CD14-positive monocyte (primary cell): ENCODE measurements around the gene PLA2G4D. TPM values are rescaled to one million over a fixed set of nuclear protein-coding genes. Genes with fewer than 3 reads are reported as not detected.

Experiments used
- DNase-seq, 3 donors: peaks; one replicate each; pipeline ENCODE4 v3.0.0-alpha.2; 2011 to 2022
- H2AFZ ChIP-seq: 2 replicates; pipeline ENCODE4 v1.6.0; 2012; ENCODE audit warnings: mild to moderate bottlenecking, low read depth, low read length, inconsistent platforms; ENCODE audit not compliant: insufficient read depth, poor library complexity, severe bottlenecking
- H3K27ac ChIP-seq, 2 donors: 1 replicate in 1 of 2; 2 replicates in 1 of 2; pipeline ENCODE4 v1.5.1; 2012 to 2013; ENCODE audit warnings: low read length in 2 of 2, control low read depth in 1 of 2, inconsistent platforms in 1 of 2, low read depth in 1 of 2, mild to moderate bottlenecking in 1 of 2
- H3K27me3 ChIP-seq, 2 donors: one replicate each; pipeline versions ENCODE4 v1.6.0 to v1.6.1; 2011 to 2013; ENCODE audit warnings: low read length in 2 of 2; ENCODE audit not compliant: control insufficient read depth in 2 of 2, insufficient read depth in 2 of 2
- H3K36me3 ChIP-seq, 2 donors: replicated peaks in 1 of 2; 1 replicate in 1 of 2; 2 replicates in 1 of 2; pipeline versions ENCODE4 v1.5.1 to v1.6.1; 2012 to 2013; ENCODE audit warnings: low read length in 2 of 2, control low read depth in 1 of 2, inconsistent platforms in 1 of 2, mild to moderate bottlenecking in 1 of 2; ENCODE audit not compliant: insufficient read depth in 2 of 2, control insufficient read depth in 1 of 2
- H3K4me1 ChIP-seq, 2 donors: 1 replicate in 1 of 2; 2 replicates in 1 of 2; pipeline versions ENCODE4 v1.5.1 to v1.6.1; 2012 to 2013; ENCODE audit warnings: low read length in 2 of 2, control low read depth in 1 of 2, inconsistent platforms in 1 of 2, mild to moderate bottlenecking in 1 of 2, moderate library complexity in 1 of 2; ENCODE audit not compliant: insufficient read depth in 2 of 2, control insufficient read depth in 1 of 2
- H3K4me2 ChIP-seq: replicated peaks from 2 replicates; pipeline ENCODE3; 2012; ENCODE audit warnings: low read length, moderate library complexity, mild to moderate bottlenecking; ENCODE audit not compliant: poor library complexity, severe bottlenecking; ENCODE audit errors: extremely low read depth
- H3K4me3 ChIP-seq, 3 experiments: fragments of 200-600 bp in 1 of 3; sonication (generic) in 1 of 3; replicated peaks in 1 of 3; 1 replicate in 2 of 3; 2 replicates in 1 of 3; pipeline ENCODE4 v1.5.1; 2011 to 2013; ENCODE audit warnings: low read length in 3 of 3, mild to moderate bottlenecking in 3 of 3, control low read depth in 2 of 3, low read depth in 2 of 3, inconsistent platforms in 1 of 3, moderate library complexity in 1 of 3
- H3K79me2 ChIP-seq: 2 replicates; pipeline ENCODE4 v1.6.0; 2012; ENCODE audit warnings: mild to moderate bottlenecking, control low read depth, inconsistent platforms, low read length, moderate library complexity; ENCODE audit not compliant: insufficient read depth
- H3K9ac ChIP-seq: 2 replicates; pipeline ENCODE4 v1.6.0; 2017; ENCODE audit warnings: low read length, mild to moderate bottlenecking; ENCODE audit not compliant: insufficient read depth, poor library complexity, severe bottlenecking
- H3K9me3 ChIP-seq, 2 donors: replicated peaks in 1 of 2; 1 replicate in 1 of 2; 2 replicates in 1 of 2; pipeline versions ENCODE4 v1.5.1 to v1.6.1; 2012 to 2013; ENCODE audit warnings: low read length in 2 of 2, control low read depth in 1 of 2; ENCODE audit not compliant: control insufficient read depth in 1 of 2, insufficient read depth in 1 of 2
- H4K20me1 ChIP-seq: 2 replicates; pipeline ENCODE4 v1.6.0; 2012; ENCODE audit warnings: mild to moderate bottlenecking, low read length, control low read depth, moderate library complexity; ENCODE audit not compliant: insufficient read depth
- H3K27ac Mint-ChIP-seq, 7 donors: one replicate each; pipeline ENCODE4 v1.8.0; 2020; ENCODE audit warnings: mild to moderate bottlenecking in 7 of 7, mixed read lengths in 7 of 7, moderate library complexity in 6 of 7, inconsistent platforms in 2 of 7
- H3K27me3 Mint-ChIP-seq, 3 donors: one replicate each; pipeline ENCODE4 v1.8.0; 2021 to 2022; ENCODE audit warnings: low read depth in 3 of 3, mild to moderate bottlenecking in 3 of 3, mixed read lengths in 3 of 3, moderate library complexity in 3 of 3, inconsistent platforms in 1 of 3
- H3K36me3 Mint-ChIP-seq, 2 donors: one replicate each; pipeline ENCODE4 v1.8.0; 2020; ENCODE audit warnings: mixed read lengths in 2 of 2, inconsistent platforms in 1 of 2, mild to moderate bottlenecking in 1 of 2
- H3K4me1 Mint-ChIP-seq: one replicate; pipeline ENCODE4 v1.8.0; 2020; ENCODE audit warnings: mild to moderate bottlenecking, mixed read lengths
- H3K4me3 Mint-ChIP-seq, 2 donors: one replicate each; pipeline ENCODE4 v1.8.0; 2020; ENCODE audit warnings: mild to moderate bottlenecking in 2 of 2, mixed read lengths in 2 of 2, moderate library complexity in 1 of 2
- H3K9me3 Mint-ChIP-seq, 7 donors: one replicate each; pipeline ENCODE4 v1.8.0; 2020 to 2022; ENCODE audit warnings: mixed read lengths in 7 of 7, mild to moderate bottlenecking in 6 of 7, moderate library complexity in 6 of 7, inconsistent platforms in 2 of 7
- CTCF ChIP-seq: fragments of 200-600 bp; IDR thresholded peaks from one replicate; pipeline ENCODE4 v1.8.0; 2022; ENCODE audit warnings: antibody characterized with exemption, mild to moderate bottlenecking
- WGBS: methylation state at CpG from one replicate; pipeline ENCODE4 v1.1.5; 2013; ENCODE audit warnings: missing lambda C conversion rate; ENCODE audit not compliant: insufficient coverage; 5-methylcytosine and 5-hydroxymethylcytosine counted together
- intact Hi-C, 2 donors: fragments of 100-400 bp; cut with micrococcal nuclease; formaldehyde crosslinking; loops; one replicate each; pipeline versions ENCODE4 v1.15.0 to v1.15.1; 2023
- polyA plus RNA-seq, 3 donors: library from polyadenylated mRNA; depleted of rRNA in 1 of 3; unstranded in 2 of 3; stranded (reverse) in 1 of 3; fragments of 300-500 nt in 2 of 3; fragments of >200 nt in 1 of 3; fragmentation: Illumina TruSeq in 2 of 3; gene quantifications; 1 replicate in 2 of 3; 2 replicates in 1 of 3; pipeline ENCODE4 v1.2.3, GENCODE V29; 2012 to 2021

The PLA2G4D gene
- polyA plus RNA-seq, 3 donors = not detected

GRCh38 chr15:42063122-42063848, 31.1 kb downstream of the PLA2G4D start:
- intact Hi-C loops = no loop called here
- H3K27me3 Mint-ChIP-seq = peaks cover 0 to 12% (median 0%) of the 10 kb centered on the region in 3 donors
- no peak for TF ChIP-seq CTCF
- Histone ChIP-seq H3K27ac (no peak overlapping the region), H3K4me3 (no peak overlapping the region), H4K20me1 (no peaks in the 10 kb centered on the region), H3K27me3 (no peaks in the 10 kb centered on the region), H3K4me2 (no peak overlapping the region), H3K36me3 (no peaks in the 10 kb centered on the region), H3K9me3 (no peaks in the 10 kb centered on the region), H3K9ac (no peak overlapping the region), H2AFZ (no peak overlapping the region), H3K4me1 (peaks cover 0 to 5% of the 10 kb centered on the region in 2 donors), H3K79me2 (no peaks in the 10 kb centered on the region)
- H3K9me3 Mint-ChIP-seq = peaks cover 2 to 9% (median 6%) of the 10 kb centered on the region in 7 donors
- no peak overlapping the region for H3K4me3 Mint-ChIP-seq
- H3K27ac Mint-ChIP-seq = no peak overlapping the region
- DNase-seq = no peak
- peaks cover 14% of the 10 kb centered on the region for H3K4me1 Mint-ChIP-seq
- 95% methylated on average over 11 of the region's 12 CpGs for WGBS
- H3K36me3 Mint-ChIP-seq = no peaks in the 10 kb centered on the region

GRCh38 chr15:42062284-42062806, 32.0 kb downstream of the PLA2G4D start:
- no peak overlapping the region for H3K9ac ChIP-seq
- no peak overlapping the region for H3K4me3 ChIP-seq
- no peaks in the 10 kb centered on the region for H3K27me3 ChIP-seq
- TF ChIP-seq CTCF = no peak
- WGBS = 99% methylated on average over 8 of the region's 9 CpGs
- Mint-ChIP-seq H3K36me3 (no peaks in the 10 kb centered on the region), H3K27me3 (peaks cover 4 to 17% (median 5%) of the 10 kb centered on the region in 3 donors), H3K4me1 (peaks cover 22% of the 10 kb centered on the region), H3K27ac (no peak overlapping the region), H3K9me3 (peaks cover 0 to 4% (median 1%) of the 10 kb centered on the region in 7 donors), H3K4me3 (no peak overlapping the region)
- H3K36me3 ChIP-seq = no peaks in the 10 kb centered on the region
- H2AFZ ChIP-seq = no peak overlapping the region
- H4K20me1 ChIP-seq = no peaks in the 10 kb centered on the region
- H3K27ac ChIP-seq = no peak overlapping the region
- no peak for DNase-seq
- H3K4me1 ChIP-seq = peaks cover 5 to 9% of the 10 kb centered on the region in 2 donors
- no peaks in the 10 kb centered on the region for H3K79me2 ChIP-seq
- H3K9me3 ChIP-seq = no peaks in the 10 kb centered on the region
- H3K4me2 ChIP-seq = no peak overlapping the region
- intact Hi-C loops = no loop called here
